H1 (cell line): ENCODE measurements around the gene TXNRD3. TPM values are rescaled to one million over a fixed set of nuclear protein-coding genes. Genes with fewer than 3 reads are reported as not detected.

Experiments
- CEBPB ChIP-seq: IDR thresholded peaks from 2 replicates; pipeline ENCODE4 v1.6.1; 2012; ENCODE audit warnings: low read depth, low read length
- CTBP2 ChIP-seq: IDR thresholded peaks from 2 replicates; pipeline ENCODE4 v1.7.0; 2011; ENCODE audit warnings: borderline replicate concordance, mild to moderate bottlenecking, moderate library complexity, mixed read lengths, low read length; ENCODE audit not compliant: insufficient read depth, insufficient read length
- JUND ChIP-seq: IDR thresholded peaks from 2 replicates; pipeline ENCODE4 v1.6.1; 2011; ENCODE audit warnings: mild to moderate bottlenecking, improper control_type of control experiment, low read length
- RFX5 ChIP-seq: IDR thresholded peaks from 2 replicates; pipeline ENCODE4 v1.6.1; 2011; ENCODE audit warnings: low read depth, low read length, improper control_type of control experiment, borderline replicate concordance
- RXRA ChIP-seq: IDR thresholded peaks from 2 replicates; pipeline ENCODE4 v1.6.1; 2011; ENCODE audit warnings: low read depth, mild to moderate bottlenecking, low read length, moderate library complexity; ENCODE audit not compliant: insufficient read depth
- polyA plus RNA-seq, 7 experiments: library from polyadenylated mRNA; depleted of rRNA in 3 of 7; stranded (reverse) in 5 of 7; unstranded in 2 of 7; fragments of >200 nt in 5 of 7; fragments of 200-250 nt in 2 of 7; gene quantifications; 1 replicate in 5 of 7; 2 replicates in 1 of 7; 4 replicates in 1 of 7; pipeline versions ENCODE4 v1.2.1 to v1.2.3, GENCODE V29; 2011 to 2013; ENCODE audit warnings: missing spikeins in 2 of 7, mixed read lengths in 2 of 7
- total RNA-seq: library from RNA; stranded (reverse); fragmentation: NEBNext Ultra II Directional; extraction: Animal tissue kit (Norgen Biotek cat#: 25700); gene quantifications from 2 replicates; pipeline ENCODE4 v1.2.1, GENCODE V29; 2021

TXNRD3 gene
- total and polyA plus RNA-seq, 2 of the 8 experiments (the other 6 are each of a cell fraction or from before 2014, with no cell fraction given) = 3.4 to 4.3 TPM

- TF ChIP-seq RXRA (no peak), RFX5 (no peak), JUND (no peak), CEBPB (no peak), CTBP2 (no peak)
These were observed 44.1 kb upstream of the TXNRD3 start (continued) for GRCh38 chr3:126699011-126699410.
